ENCODE results near the gene TRIM38. TPM values are rescaled to one million over a fixed set of nuclear protein-coding genes. Genes with fewer than 3 reads are reported as not detected.

The TRIM38 gene
- total and polyA plus RNA-seq, 12 donors = 1.3 to 5.4 (median 2.7) TPM

DNA sequence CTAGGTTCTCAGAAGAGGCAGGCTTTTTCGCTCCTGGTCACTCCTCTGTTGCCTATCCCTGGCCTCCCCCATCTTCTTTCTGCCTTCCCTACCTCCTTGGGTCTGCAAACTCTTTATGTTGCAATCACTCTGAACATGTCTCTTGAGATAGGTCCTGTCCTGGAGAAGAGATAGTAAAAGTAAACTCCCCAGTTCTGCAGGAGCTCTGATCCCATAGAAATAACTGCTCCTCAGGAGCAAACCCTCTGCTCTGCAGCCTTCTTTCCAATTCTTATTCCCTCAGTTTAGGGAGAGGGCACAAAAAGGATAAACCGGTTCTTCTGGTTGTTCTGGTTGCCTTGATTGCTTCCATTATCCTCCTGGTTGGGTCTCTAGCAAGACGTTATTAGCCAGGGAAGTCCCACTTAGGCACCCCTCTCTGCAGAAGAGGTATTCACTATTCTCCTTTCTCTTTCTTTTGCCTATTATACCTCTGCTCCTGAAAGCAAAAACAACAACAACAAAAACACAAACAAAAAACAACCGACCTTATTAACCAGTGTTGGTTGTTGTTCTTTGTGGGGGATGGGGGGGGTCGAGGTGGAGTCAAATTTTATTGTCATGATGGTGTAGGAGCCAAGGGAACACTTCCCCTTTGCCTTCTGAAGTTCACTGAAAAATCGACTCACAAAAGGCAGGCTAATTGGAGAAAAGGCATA is 973 bp downstream of the TRIM38 start:
- H3K27ac ChIP-seq = peak overlapping the region in 9 of 10 donors; percentile 87 to 98 (median 95)
- WGBS, 2 donors = 11 to 13% methylated on average over 6 of the region's 6 CpGs
- DNase-seq (no peak), ATAC-seq (peak in 4 of 8 donors; percentile 4 to 15 (median 10))
- peaks cover 0 to 46% (median 12%) of the 10 kb centered on the region in 9 donors for H3K36me3 ChIP-seq
- TF ChIP-seq, protein P1, sequence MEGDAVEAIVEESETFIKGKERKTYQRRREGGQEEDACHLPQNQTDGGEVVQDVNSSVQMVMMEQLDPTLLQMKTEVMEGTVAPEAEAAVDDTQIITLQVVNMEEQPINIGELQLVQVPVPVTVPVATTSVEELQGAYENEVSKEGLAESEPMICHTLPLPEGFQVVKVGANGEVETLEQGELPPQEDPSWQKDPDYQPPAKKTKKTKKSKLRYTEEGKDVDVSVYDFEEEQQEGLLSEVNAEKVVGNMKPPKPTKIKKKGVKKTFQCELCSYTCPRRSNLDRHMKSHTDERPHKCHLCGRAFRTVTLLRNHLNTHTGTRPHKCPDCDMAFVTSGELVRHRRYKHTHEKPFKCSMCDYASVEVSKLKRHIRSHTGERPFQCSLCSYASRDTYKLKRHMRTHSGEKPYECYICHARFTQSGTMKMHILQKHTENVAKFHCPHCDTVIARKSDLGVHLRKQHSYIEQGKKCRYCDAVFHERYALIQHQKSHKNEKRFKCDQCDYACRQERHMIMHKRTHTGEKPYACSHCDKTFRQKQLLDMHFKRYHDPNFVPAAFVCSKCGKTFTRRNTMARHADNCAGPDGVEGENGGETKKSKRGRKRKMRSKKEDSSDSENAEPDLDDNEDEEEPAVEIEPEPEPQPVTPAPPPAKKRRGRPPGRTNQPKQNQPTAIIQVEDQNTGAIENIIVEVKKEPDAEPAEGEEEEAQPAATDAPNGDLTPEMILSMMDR (IDR thresholded peaks at IDR 0.05) = no peak
- intact Hi-C loops (cut with DNase I) = no loop called here
- H3K27me3 ChIP-seq = no peaks in the 10 kb centered on the region
- H3K9me3 ChIP-seq = peaks cover 0 to 9% (median 0%) of the 10 kb centered on the region in 11 donors
- H3K4me1 ChIP-seq = peaks cover 2 to 75% (median 53%) of the 10 kb centered on the region in 9 donors
- H3K4me3 ChIP-seq = peak overlapping the region; percentile 38 to 75 (median 68)

DNA sequence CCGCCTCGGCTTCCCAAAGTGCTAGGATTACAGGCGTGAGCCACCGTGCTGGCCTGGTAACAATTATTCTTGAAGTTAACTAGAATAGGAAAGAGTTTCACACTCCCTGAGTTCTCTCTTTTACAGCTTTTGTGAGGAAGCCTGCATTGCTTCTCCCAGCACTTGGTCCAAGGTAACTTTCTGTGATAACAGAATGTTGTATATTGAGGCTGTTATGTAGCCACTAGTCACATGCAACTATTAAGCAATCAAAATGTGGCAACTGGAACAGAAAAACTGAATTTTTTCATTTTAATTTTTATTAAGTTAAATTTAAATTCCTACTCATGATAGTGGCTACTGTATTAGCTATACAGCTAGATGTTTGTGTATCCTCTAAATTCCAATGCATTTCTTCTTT is 2.5 kb downstream of the TRIM38 start:
- Histone ChIP-seq H3K27me3 (no peaks in the 10 kb centered on the region), H3K36me3 (peaks cover 0 to 61% (median 18%) of the 10 kb centered on the region in 9 donors), H3K4me3 (peak overlapping the region in 4 of 10 donors; percentile 3 to 75 (median 72)), H3K4me1 (peaks cover 2 to 75% (median 60%) of the 10 kb centered on the region in 9 donors), H3K9me3 (peaks cover 0 to 4% (median 0%) of the 10 kb centered on the region in 11 donors), H3K27ac (no peak overlapping the region)
- DNase-seq (no peak), ATAC-seq (no peak)
- TF ChIP-seq, protein P1 (IDR thresholded peaks at IDR 0.05) = no peak
- intact Hi-C loops (cut with DNase I) = no loop called here
- 93 to 94% methylated on average over 4 of the region's 4 CpGs for WGBS, 2 donors

- Histone ChIP-seq H3K4me3 (peak overlapping the region in 1 of 10 donors; percentile 17), H3K36me3 (peaks cover 0 to 75% (median 19%) of the 10 kb centered on the region in 9 donors), H3K9me3 (no peaks in the 10 kb centered on the region), H3K27me3 (no peaks in the 10 kb centered on the region), H3K4me1 (peaks cover 2 to 86% (median 75%) of the 10 kb centered on the region in 9 donors), H3K27ac (no peak overlapping the region)
- TF ChIP-seq, protein P1 (IDR thresholded peaks at IDR 0.05) = no peak
- intact Hi-C loops (cut with DNase I) = no loop called here
- DNase-seq (no peak), ATAC-seq (no peak)
- WGBS, 2 donors = 89 to 92% methylated on average over 9 of the region's 9 CpGs
Measured at GRCh38 chr6:25966711-25967110, 4.1 kb downstream of the TRIM38 start.

DNA sequence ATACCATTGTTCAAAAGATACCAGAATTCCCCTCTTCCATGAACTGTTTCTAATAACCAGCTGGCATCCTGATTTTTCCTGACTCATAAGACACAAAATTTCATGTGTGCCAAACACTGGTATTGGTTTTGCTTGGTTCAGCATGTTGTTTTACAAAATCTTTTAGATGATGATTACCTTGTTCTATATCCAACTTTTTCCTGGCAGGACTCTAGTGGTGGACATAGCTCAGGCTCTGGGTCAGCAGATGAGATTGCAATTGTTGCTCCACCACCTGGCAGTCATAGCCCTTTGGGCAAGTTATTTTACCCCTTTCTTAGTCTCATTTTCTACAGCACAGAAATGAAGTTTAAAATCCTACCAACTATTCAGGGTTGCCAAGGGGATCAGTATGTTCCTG is 6.2 kb downstream of the TRIM38 start:
- Histone ChIP-seq H3K27ac (no peak overlapping the region), H3K4me3 (no peak overlapping the region), H3K27me3 (no peaks in the 10 kb centered on the region), H3K4me1 (peaks cover 2 to 86% (median 72%) of the 10 kb centered on the region in 9 donors), H3K36me3 (peaks cover 0 to 96% (median 36%) of the 10 kb centered on the region in 9 donors), H3K9me3 (no peaks in the 10 kb centered on the region)
- DNase-seq (no peak), ATAC-seq (peak in 1 of 8 donors; percentile 20)
- intact Hi-C loops (cut with DNase I) = no loop called here
- TF ChIP-seq, protein P1 (IDR thresholded peaks at IDR 0.05) = no peak

All from heart right ventricle (tissue), 16 donors.